Measurements from ENCODE around the gene RPL18.

Gene RPL18

GRCh38 chr19:48614436-48615230 is 4.3 kb downstream of the RPL18 start, which contains the start of gene FAM83E:
Gene FAM83E, minus strand, starts transcription at chr19:48615076. Its CDS starts 1,704 bp downstream, at chr19:48613372.
- POLR2A ChIA-PET, result interaction anchor here (0.6 to 3.8 kb wide), 9 partner anchors 9 to 31 kb away, joined by 3 to 28 read pairs (median 4); partner anchors contain the start of gene CA11
- TF ChIP-seq GFI1B (tag by site-specific recombination; IDR thresholded peaks at IDR 0.05) (no peak), ZNF600 (tag by site-specific recombination; IDR thresholded peaks at IDR 0.05) (peak; percentile 2; the same call in 1 of the 2 replicates), ZXDB (tag by site-specific recombination; IDR thresholded peaks at IDR 0.05) (peak; percentile 88), ZNF530 (tag by site-specific recombination; IDR thresholded peaks at IDR 0.05; ENCODE audit: low read depth) (no peak), HIC1 (tag by site-specific recombination; IDR thresholded peaks at IDR 0.05) (peak; percentile 85; the same call in 1 of the 2 replicates), ZNF202 (tag by site-specific recombination; IDR thresholded peaks at IDR 0.05; ENCODE audit: borderline replicate concordance) (no peak), ZBTB8A (tag by site-specific recombination; IDR thresholded peaks at IDR 0.05) (0 out of 2 replicates have a peak, but pooled peaks have one; percentile 35), ZNF140 (tag by site-specific recombination; IDR thresholded peaks at IDR 0.05) (no peak), OVOL3 (tag by site-specific recombination; IDR thresholded peaks at IDR 0.05) (0 out of 2 replicates have a peak, but pooled peaks have one; percentile 34), ZNF521 (tag by site-specific recombination; IDR thresholded peaks at IDR 0.05) (no peak), ZNF785 (tag by site-specific recombination; IDR thresholded peaks at IDR 0.05) (no peak), ZNF174 (tag by site-specific recombination; IDR thresholded peaks at IDR 0.05) (no peak), ZNF10 (tag by site-specific recombination; IDR thresholded peaks at IDR 0.05) (peak; percentile 51; the same call in 1 of the 2 replicates), ZNF513 (tag by site-specific recombination; IDR thresholded peaks at IDR 0.05) (no peak), YY2 (tag by site-specific recombination; IDR thresholded peaks at IDR 0.05) (peak; percentile 46; the same call in 1 of the 2 replicates), ZIC2 (tag by site-specific recombination; IDR thresholded peaks at IDR 0.05) (peak; percentile 70), ZNF169 (tag by site-specific recombination; IDR thresholded peaks at IDR 0.05) (no peak), ZNF639 (tag by site-specific recombination; IDR thresholded peaks at IDR 0.05) (no peak), ZNF274 (IDR thresholded peaks at IDR 0.05; ENCODE audit: low read length) (no peak), ZNF274 (tag by site-specific recombination; IDR thresholded peaks at IDR 0.05; ENCODE audit: borderline replicate concordance) (no peak), SP7 (tag by site-specific recombination; IDR thresholded peaks at IDR 0.05) (peak; percentile 44)
- TF ChIP-seq, protein P1, sequence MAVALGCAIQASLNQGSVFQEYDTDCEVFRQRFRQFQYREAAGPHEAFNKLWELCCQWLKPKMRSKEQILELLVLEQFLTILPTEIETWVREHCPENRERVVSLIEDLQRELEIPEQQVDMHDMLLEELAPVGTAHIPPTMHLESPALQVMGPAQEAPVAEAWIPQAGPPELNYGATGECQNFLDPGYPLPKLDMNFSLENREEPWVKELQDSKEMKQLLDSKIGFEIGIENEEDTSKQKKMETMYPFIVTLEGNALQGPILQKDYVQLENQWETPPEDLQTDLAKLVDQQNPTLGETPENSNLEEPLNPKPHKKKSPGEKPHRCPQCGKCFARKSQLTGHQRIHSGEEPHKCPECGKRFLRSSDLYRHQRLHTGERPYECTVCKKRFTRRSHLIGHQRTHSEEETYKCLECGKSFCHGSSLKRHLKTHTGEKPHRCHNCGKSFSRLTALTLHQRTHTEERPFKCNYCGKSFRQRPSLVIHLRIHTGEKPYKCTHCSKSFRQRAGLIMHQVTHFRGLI (tag by site-specific recombination; IDR thresholded peaks at IDR 0.05), result peak; percentile 49; the same call in 1 of the 2 replicates
- TF ChIP-seq, protein P2, sequence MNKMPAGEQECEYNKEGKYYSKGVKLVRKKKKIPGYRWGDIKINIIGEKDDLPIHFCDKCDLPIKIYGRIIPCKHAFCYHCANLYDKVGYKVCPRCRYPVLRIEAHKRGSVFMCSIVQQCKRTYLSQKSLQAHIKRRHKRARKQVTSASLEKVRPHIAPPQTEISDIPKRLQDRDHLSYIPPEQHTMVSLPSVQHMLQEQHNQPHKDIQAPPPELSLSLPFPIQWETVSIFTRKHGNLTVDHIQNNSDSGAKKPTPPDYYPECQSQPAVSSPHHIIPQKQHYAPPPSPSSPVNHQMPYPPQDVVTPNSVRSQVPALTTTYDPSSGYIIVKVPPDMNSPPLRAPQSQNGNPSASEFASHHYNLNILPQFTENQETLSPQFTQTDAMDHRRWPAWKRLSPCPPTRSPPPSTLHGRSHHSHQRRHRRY (tag by site-specific recombination; IDR thresholded peaks at IDR 0.05), result no peak
- TF ChIP-seq, protein P3, sequence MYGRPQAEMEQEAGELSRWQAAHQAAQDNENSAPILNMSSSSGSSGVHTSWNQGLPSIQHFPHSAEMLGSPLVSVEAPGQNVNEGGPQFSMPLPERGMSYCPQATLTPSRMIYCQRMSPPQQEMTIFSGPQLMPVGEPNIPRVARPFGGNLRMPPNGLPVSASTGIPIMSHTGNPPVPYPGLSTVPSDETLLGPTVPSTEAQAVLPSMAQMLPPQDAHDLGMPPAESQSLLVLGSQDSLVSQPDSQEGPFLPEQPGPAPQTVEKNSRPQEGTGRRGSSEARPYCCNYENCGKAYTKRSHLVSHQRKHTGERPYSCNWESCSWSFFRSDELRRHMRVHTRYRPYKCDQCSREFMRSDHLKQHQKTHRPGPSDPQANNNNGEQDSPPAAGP (tag by site-specific recombination; IDR thresholded peaks at IDR 0.05), result peak; percentile 84
- TF ChIP-seq, protein P4, sequence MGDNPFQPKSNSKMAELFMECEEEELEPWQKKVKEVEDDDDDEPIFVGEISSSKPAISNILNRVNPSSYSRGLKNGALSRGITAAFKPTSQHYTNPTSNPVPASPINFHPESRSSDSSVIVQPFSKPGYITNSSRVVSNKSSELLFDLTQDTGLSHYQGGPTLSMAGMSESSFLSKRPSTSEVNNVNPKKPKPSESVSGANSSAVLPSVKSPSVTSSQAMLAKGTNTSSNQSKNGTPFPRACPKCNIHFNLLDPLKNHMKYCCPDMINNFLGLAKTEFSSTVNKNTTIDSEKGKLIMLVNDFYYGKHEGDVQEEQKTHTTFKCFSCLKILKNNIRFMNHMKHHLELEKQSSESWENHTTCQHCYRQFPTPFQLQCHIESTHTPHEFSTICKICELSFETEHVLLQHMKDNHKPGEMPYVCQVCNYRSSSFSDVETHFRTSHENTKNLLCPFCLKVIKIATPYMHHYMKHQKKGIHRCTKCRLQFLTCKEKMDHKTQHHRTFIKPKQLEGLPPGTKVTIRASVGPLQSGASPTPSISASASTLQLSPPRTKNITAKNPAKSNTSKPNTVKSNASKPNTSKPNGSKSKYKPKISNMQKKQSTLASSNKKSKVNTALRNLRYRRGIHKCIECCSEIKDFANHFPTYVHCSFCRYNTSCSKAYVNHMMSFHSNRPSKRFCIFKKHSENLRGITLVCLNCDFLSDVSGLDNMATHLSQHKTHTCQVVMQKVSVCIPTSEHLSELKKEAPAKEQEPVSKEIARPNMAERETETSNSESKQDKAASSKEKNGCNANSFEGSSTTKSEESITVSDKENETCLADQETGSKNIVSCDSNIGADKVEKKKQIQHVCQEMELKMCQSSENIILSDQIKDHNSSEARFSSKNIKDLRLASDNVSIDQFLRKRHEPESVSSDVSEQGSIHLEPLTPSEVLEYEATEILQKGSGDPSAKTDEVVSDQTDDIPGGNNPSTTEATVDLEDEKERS (tag by site-specific recombination; IDR thresholded peaks at IDR 0.05), result no peak

More at GRCh38 chr19:48614436-48615230, 4.3 kb downstream of the RPL18 start, which contains the start of gene FAM83E:
- H3K4me3 ChIP-seq (ENCODE audit: low read depth, low read length), result no peak within 1 kb of the TSS
- peaks cover 27% of the 10 kb centered on the region for H3K4me1 ChIP-seq (ENCODE audit: control insufficient read depth, insufficient read depth, low read length)
- no peaks in the 10 kb centered on the region for H3K9me3 ChIP-seq (ENCODE audit: control insufficient read depth, insufficient read depth, low read depth, low read length)
- peak within 1 kb of the TSS; percentile 100 for H3K27ac ChIP-seq (ENCODE audit: extremely low read depth, low read depth, low read length)
- peaks cover 14 to 40% of the 10 kb centered on the region in 2 experiments for H3K36me3 ChIP-seq (ENCODE audit: control insufficient read depth in 2 of 2, insufficient read depth in 1 of 2, low read length in 2 of 2)
- CTCF ChIA-PET, result interaction anchor here (0.5 to 0.9 kb wide), 3 partner anchors 20 to 944 kb away, joined by 3 read pairs; no protein-coding TSS in a partner anchor

Data from HEK293 (cell line).